HepG2 (cell line): ENCODE measurements around the gene SIAH1. TPM values are rescaled to one million over a fixed set of nuclear protein-coding genes. Genes with fewer than 3 reads are reported as not detected.

ENCODE experiments used
- CREB1 ChIP-seq, 2 experiments: fragments of 450-650 bp in 1 of 2; IDR thresholded peaks; 2 replicates each; pipeline ENCODE4 v1.6.1; 2016 to 2017; ENCODE audit warnings: control low read depth in 1 of 2, mild to moderate bottlenecking in 1 of 2, missing compliant biosample characterization in 1 of 2, missing genetic modification characterization in 1 of 2
- ELF1 ChIP-seq: sonication (generic); formaldehyde crosslinking; IDR thresholded peaks from 2 replicates; pipeline ENCODE4 v1.4.0; 2020; ENCODE audit warnings: missing genetic modification reagents
- JUN ChIP-seq: sonication (generic); formaldehyde crosslinking; IDR thresholded peaks from 2 replicates; pipeline ENCODE4 v1.4.0; 2020; ENCODE audit warnings: mild to moderate bottlenecking, missing genetic modification reagents
- REL ChIP-seq: sonication (generic); formaldehyde crosslinking; conservative IDR thresholded peaks from 2 replicates; pipeline ENCODE4 v1.8.0; 2022; ENCODE audit warnings: mild to moderate bottlenecking, missing genetic modification reagents, moderate library complexity
- STAT5B ChIP-seq: sonication (generic); formaldehyde crosslinking; IDR thresholded peaks from 2 replicates; pipeline ENCODE4 v1.4.0; 2020; ENCODE audit warnings: missing genetic modification reagents
- TAF15 ChIP-seq: fragments of 200-400 bp; formaldehyde crosslinking; IDR thresholded peaks from one replicate; pipeline ENCODE4 v1.6.1; 2018; ENCODE audit warnings: mild to moderate bottlenecking, low read depth, low read length; ENCODE audit not compliant: poor library complexity, severe bottlenecking
- ZNF737 ChIP-seq: sonication (generic); formaldehyde crosslinking; IDR thresholded peaks from 2 replicates; pipeline ENCODE4 v1.5.0; 2020; ENCODE audit warnings: missing genetic modification reagents, mild to moderate bottlenecking, borderline replicate concordance
- polyA plus RNA-seq, 8 experiments: library from polyadenylated mRNA; depleted of rRNA in 3 of 8; stranded (reverse) in 7 of 8; unstranded in 1 of 8; fragments of >200 nt; fragmentation: Illumina TruSeq in 4 of 8; extraction: Trizol in 4 of 8; gene quantifications; 2 replicates each; pipeline versions ENCODE4 v1.2.1 to v1.2.3, GENCODE V29; 2011 to 2016; ENCODE audit warnings: low read depth in 4 of 8, missing spikeins in 1 of 8, mixed read lengths in 1 of 8; ENCODE audit not compliant: insufficient read depth in 1 of 8
- total RNA-seq, 5 experiments: library from RNA; depleted of rRNA; stranded (reverse); fragments of >200 nt; fragmentation: Illumina TruSeq; extraction: Trizol; gene quantifications; 2 replicates each; pipeline ENCODE4 v1.2.3, GENCODE V29; 2016; ENCODE audit warnings: low read depth in 1 of 5
- TF ChIP-seq, protein P1 (sequence below): sonication (generic); formaldehyde crosslinking; IDR thresholded peaks from 2 replicates; pipeline ENCODE4 v1.5.1; 2020; ENCODE audit warnings: missing genetic modification reagents, mild to moderate bottlenecking, borderline replicate concordance
- TF ChIP-seq, protein P2 (sequence below): sonication (generic); formaldehyde crosslinking; IDR thresholded peaks from 2 replicates; pipeline ENCODE4 v1.4.0; 2020; ENCODE audit warnings: missing genetic modification reagents, borderline replicate concordance
- TF ChIP-seq, protein P3 (sequence below): fragments of 450-650 bp; IDR thresholded peaks from 2 replicates; pipeline ENCODE4 v1.6.1; 2017
- TF ChIP-seq, protein P4 (sequence below): sonication (generic); formaldehyde crosslinking; IDR thresholded peaks from 2 replicates; pipeline ENCODE4 v1.4.0; 2020; ENCODE audit warnings: missing genetic modification reagents
- TF ChIP-seq, protein P5 (sequence below): sonication (generic); formaldehyde crosslinking; IDR thresholded peaks from 2 replicates; pipeline ENCODE4 v1.4.0; 2020; ENCODE audit warnings: missing genetic modification reagents
- TF ChIP-seq, protein P6 (sequence below): sonication (generic); formaldehyde crosslinking; IDR thresholded peaks from 2 replicates; pipeline ENCODE4 v1.5.1; 2020; ENCODE audit warnings: missing genetic modification reagents, mild to moderate bottlenecking, borderline replicate concordance

Gene SIAH1
- total and polyA plus RNA-seq, 2 of the 13 experiments (the other 11 are each of a cell fraction or from before 2014, with no cell fraction given), result 16.0 to 28.6 TPM

DNA sequence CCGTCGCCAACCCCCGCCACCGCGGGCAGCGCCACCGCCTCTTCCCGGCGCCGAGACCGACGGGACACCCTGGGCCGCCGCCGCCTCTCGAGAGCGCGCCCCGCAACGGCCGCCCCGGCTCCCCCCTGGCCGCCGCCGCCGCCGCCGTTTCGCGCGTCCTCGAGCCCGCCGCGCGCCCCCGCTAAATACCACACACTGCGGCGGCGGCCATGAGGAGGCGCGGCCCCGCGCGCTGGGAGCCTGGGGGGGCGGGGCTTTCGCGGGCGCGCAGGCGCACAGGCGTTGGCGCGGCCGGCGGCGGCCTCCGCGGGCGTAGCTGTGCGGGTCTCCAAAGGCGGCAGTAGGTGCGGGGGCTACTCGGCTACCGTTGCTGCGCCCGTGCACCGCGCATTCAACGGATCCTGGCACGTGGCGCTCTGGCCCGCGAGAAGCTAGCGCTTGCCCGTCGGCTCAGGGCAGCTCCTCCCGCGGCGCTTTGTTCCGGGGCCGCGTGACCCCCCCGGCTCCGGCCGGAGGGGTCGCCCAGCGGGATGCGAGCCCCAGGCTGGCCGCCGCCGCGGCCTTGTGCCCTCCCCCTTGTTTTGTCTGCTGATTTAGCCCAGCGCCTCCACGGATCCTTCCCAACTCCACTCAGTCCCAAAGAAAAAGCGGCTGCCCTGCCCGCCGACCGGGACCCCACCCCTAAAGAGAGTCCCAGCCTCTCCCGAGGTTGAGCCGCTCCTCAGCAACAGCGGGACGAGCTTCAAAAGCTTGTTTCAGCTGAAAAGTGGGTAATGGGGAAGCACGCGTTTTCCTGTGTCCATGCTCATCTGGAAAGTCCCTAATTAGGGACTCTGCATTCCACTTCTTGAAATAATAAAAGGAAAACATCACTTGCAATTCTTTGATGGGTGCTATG lies at the start of gene SIAH1 (continued):
- TF ChIP-seq, protein P1, sequence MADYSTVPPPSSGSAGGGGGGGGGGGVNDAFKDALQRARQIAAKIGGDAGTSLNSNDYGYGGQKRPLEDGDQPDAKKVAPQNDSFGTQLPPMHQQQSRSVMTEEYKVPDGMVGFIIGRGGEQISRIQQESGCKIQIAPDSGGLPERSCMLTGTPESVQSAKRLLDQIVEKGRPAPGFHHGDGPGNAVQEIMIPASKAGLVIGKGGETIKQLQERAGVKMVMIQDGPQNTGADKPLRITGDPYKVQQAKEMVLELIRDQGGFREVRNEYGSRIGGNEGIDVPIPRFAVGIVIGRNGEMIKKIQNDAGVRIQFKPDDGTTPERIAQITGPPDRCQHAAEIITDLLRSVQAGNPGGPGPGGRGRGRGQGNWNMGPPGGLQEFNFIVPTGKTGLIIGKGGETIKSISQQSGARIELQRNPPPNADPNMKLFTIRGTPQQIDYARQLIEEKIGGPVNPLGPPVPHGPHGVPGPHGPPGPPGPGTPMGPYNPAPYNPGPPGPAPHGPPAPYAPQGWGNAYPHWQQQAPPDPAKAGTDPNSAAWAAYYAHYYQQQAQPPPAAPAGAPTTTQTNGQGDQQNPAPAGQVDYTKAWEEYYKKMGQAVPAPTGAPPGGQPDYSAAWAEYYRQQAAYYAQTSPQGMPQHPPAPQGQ (CRISPR knock-in tag), result no peak
- TF ChIP-seq JUN (CRISPR knock-in tag) (0 out of 2 replicates have a peak, but pooled peaks have one; percentile 26), CREB1 (IDR thresholded peaks at IDR 0.05) (no peak), CREB1 (CRISPR knock-in tag; IDR thresholded peaks at IDR 0.05) (no peak), TAF15 (no peak), STAT5B (CRISPR knock-in tag) (0 out of 2 replicates have a peak, but pooled peaks have one; percentile 13), ZNF737 (no peak), ELF1 (CRISPR knock-in tag) (no peak), REL (0 out of 2 replicates have a peak, but pooled peaks have one; percentile 44)
- TF ChIP-seq, protein P2, sequence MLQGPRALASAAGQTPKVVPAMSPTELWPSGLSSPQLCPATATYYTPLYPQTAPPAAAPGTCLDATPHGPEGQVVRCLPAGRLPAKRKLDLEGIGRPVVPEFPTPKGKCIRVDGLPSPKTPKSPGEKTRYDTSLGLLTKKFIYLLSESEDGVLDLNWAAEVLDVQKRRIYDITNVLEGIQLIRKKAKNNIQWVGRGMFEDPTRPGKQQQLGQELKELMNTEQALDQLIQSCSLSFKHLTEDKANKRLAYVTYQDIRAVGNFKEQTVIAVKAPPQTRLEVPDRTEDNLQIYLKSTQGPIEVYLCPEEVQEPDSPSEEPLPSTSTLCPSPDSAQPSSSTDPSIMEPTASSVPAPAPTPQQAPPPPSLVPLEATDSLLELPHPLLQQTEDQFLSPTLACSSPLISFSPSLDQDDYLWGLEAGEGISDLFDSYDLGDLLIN (CRISPR knock-in tag), result peak; percentile 61
- TF ChIP-seq, protein P3, sequence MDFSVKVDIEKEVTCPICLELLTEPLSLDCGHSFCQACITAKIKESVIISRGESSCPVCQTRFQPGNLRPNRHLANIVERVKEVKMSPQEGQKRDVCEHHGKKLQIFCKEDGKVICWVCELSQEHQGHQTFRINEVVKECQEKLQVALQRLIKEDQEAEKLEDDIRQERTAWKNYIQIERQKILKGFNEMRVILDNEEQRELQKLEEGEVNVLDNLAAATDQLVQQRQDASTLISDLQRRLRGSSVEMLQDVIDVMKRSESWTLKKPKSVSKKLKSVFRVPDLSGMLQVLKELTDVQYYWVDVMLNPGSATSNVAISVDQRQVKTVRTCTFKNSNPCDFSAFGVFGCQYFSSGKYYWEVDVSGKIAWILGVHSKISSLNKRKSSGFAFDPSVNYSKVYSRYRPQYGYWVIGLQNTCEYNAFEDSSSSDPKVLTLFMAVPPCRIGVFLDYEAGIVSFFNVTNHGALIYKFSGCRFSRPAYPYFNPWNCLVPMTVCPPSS, result no peak
- TF ChIP-seq, protein P4, sequence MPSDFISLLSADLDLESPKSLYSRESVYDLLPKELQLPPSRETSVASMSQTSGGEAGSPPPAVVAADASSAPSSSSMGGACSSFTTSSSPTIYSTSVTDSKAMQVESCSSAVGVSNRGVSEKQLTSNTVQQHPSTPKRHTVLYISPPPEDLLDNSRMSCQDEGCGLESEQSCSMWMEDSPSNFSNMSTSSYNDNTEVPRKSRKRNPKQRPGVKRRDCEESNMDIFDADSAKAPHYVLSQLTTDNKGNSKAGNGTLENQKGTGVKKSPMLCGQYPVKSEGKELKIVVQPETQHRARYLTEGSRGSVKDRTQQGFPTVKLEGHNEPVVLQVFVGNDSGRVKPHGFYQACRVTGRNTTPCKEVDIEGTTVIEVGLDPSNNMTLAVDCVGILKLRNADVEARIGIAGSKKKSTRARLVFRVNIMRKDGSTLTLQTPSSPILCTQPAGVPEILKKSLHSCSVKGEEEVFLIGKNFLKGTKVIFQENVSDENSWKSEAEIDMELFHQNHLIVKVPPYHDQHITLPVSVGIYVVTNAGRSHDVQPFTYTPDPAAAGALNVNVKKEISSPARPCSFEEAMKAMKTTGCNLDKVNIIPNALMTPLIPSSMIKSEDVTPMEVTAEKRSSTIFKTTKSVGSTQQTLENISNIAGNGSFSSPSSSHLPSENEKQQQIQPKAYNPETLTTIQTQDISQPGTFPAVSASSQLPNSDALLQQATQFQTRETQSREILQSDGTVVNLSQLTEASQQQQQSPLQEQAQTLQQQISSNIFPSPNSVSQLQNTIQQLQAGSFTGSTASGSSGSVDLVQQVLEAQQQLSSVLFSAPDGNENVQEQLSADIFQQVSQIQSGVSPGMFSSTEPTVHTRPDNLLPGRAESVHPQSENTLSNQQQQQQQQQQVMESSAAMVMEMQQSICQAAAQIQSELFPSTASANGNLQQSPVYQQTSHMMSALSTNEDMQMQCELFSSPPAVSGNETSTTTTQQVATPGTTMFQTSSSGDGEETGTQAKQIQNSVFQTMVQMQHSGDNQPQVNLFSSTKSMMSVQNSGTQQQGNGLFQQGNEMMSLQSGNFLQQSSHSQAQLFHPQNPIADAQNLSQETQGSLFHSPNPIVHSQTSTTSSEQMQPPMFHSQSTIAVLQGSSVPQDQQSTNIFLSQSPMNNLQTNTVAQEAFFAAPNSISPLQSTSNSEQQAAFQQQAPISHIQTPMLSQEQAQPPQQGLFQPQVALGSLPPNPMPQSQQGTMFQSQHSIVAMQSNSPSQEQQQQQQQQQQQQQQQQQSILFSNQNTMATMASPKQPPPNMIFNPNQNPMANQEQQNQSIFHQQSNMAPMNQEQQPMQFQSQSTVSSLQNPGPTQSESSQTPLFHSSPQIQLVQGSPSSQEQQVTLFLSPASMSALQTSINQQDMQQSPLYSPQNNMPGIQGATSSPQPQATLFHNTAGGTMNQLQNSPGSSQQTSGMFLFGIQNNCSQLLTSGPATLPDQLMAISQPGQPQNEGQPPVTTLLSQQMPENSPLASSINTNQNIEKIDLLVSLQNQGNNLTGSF (CRISPR knock-in tag), result no peak
- TF ChIP-seq, protein P5, sequence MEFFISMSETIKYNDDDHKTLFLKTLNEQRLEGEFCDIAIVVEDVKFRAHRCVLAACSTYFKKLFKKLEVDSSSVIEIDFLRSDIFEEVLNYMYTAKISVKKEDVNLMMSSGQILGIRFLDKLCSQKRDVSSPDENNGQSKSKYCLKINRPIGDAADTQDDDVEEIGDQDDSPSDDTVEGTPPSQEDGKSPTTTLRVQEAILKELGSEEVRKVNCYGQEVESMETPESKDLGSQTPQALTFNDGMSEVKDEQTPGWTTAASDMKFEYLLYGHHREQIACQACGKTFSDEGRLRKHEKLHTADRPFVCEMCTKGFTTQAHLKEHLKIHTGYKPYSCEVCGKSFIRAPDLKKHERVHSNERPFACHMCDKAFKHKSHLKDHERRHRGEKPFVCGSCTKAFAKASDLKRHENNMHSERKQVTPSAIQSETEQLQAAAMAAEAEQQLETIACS (CRISPR knock-in tag), result peak; percentile 96
- TF ChIP-seq, protein P6, sequence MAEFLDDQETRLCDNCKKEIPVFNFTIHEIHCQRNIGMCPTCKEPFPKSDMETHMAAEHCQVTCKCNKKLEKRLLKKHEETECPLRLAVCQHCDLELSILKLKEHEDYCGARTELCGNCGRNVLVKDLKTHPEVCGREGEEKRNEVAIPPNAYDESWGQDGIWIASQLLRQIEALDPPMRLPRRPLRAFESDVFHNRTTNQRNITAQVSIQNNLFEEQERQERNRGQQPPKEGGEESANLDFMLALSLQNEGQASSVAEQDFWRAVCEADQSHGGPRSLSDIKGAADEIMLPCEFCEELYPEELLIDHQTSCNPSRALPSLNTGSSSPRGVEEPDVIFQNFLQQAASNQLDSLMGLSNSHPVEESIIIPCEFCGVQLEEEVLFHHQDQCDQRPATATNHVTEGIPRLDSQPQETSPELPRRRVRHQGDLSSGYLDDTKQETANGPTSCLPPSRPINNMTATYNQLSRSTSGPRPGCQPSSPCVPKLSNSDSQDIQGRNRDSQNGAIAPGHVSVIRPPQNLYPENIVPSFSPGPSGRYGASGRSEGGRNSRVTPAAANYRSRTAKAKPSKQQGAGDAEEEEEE, result 0 out of 2 replicates have a peak, but pooled peaks have one; percentile 65
